GM19239 (cell line): ENCODE results near the gene MSRB1.

ENCODE experiments used
- DNase-seq: peaks from one replicate; pipeline ENCODE4 v3.0.0; 2011; ENCODE audit warnings: low spot score; ENCODE audit not compliant: insufficient read length
- FAIRE-seq: peaks from 2 replicates; lab custom pipeline; 2011; peaks lifted over from hg19 to GRCh38; lab: Jason Lieb, UNC

The MSRB1 gene

DNA sequence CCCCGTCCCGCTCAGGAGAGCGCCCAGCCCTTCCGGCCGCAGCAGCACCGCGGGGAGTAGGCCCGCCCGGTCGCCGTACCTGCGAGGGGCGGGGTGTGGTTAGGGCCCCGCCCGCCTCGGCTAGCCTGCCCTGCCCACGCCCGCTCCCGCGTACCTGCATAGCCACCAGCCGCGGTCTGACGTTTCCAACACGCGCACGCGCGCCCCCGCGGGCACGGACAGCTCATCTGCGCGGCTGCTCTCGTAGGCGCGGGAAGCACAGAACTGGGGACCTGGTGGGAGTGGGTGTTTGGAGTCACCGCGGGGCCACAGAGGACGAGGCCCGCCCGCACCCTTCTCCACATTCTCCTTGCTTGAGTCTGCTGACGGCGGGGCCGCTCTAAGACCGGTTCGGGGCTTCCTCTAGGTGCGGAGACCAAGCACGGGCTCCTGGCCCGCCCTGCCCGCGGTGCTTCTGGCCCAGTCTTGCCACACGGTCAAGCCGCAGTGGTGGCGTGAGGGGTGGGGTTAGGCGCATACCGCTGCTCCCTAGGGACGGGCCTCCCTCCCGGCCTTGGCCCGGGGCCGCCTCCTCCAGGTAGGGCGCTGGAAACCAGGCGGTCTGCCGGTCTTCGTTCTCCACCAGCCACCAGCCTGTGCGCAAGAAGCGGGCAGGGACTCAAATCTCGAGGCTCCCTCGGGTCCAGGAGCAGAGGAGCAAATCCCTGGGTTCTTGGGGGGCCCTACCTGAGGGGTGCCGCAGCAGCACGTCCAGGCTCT, 36.5 kb upstream of the MSRB1 start:
- FAIRE-seq = no peak
- no peak for DNase-seq

DNA sequence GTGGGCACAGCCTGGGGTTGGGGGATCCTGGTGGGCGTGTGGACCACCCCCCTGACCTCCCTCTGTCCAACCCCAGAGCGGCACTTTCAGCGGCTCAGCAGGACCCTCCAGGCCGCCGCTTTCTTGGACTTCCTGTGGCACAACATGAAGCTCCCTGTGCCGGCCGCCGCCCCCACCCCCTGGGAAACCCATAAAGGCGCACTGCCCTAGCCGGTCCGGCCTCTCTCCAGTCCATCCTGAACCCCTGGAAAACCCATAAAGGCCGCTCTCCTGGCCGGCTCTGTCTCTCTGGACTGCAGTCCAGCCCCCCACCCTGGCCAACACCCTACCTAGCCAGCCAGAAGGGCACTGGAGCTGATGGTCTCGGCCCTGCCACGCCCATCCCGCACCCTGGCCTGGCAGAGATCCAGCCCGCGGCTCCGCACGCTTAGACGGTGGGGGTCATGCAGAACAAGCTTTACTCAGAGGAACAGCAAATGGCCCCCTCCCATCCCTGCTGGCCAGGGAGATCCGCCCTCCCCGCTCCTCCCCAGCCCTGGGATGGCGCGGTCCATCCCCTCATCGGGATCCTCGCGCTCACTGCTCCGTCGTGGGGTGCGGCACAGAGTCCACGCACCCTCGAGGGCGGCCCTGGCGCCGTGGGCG, 35.6 kb upstream of the MSRB1 start:
- DNase-seq = no peak
- FAIRE-seq = no peak

DNA sequence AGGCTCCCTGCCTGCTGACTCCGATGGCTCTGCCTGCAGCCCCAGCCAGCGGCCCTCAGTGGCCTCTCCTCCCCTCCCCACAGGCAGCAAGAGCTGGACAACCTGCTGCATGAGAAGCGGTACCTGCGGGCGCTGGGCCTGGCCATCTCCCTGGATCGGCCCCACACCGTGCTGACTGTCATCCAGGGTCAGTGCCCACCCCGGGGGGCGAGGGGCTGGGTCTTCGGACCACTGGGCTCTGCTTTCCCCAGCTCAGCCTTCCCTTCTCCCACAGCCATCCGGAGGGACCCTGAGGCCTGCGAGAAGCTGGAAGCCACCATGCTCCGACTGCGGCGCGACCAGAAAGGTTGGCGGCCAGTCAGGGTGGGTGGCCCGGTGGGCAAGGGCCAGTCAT, 34.9 kb upstream of the MSRB1 start:
- no peak for FAIRE-seq
- no peak for DNase-seq

DNA sequence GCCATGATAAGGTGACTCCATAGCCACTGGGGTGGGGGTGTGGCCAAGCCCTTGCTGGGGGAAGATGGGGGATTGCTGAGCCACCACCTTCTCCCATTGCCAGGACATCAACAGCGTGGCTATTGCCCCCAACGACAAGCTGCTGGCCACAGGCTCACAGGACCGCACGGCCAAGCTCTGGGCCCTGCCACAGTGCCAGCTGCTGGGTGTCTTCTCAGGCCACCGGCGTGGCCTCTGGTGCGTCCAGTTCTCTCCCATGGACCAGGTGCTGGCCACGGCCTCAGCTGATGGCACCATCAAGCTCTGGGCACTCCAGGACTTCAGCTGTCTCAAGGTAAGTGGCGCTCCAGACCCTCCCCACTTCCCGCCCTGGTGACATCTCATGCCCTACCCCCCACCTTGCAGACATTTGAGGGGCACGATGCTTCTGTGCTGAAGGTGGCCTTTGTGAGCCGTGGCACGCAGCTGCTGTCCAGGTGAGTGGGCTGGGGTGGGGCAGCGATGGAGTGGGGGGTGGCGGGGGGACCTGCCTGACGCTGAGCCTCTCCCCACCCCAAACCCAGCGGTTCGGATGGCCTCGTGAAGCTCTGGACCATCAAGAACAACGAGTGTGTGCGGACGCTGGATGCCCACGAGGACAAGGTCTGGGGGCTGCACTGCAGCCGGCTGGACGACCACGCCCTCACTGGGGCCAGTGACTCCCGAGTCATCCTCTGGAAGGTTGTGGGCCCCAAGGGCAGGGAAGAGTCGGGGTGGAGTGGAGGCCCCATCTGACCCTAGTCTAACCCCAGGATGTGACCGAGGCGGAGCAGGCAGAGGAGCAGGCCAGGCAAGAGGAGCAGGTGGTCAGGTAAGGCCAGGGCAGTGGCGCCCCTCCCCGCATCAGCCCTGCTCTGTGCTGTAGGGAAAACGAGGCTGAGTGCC, 34.2 kb upstream of the MSRB1 start:
- FAIRE-seq (no peak), DNase-seq (no peak)

DNA sequence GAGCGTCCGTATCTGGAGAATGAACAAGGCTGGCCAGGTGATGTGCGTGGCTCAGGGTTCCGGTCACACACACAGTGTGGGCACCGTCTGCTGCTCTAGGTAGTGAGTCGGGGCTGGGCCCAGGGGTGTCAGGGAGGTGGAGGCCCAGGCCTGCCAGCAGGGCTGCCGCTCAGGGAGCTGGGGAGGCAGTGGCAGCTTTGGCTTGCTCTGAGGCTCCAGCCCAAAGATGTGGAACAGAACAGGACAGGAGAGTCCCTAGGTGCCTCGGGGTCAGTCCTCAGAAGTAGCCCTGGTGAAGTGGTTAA, 33.2 kb upstream of the MSRB1 start:
- FAIRE-seq = no peak
- DNase-seq = no peak

DNA sequence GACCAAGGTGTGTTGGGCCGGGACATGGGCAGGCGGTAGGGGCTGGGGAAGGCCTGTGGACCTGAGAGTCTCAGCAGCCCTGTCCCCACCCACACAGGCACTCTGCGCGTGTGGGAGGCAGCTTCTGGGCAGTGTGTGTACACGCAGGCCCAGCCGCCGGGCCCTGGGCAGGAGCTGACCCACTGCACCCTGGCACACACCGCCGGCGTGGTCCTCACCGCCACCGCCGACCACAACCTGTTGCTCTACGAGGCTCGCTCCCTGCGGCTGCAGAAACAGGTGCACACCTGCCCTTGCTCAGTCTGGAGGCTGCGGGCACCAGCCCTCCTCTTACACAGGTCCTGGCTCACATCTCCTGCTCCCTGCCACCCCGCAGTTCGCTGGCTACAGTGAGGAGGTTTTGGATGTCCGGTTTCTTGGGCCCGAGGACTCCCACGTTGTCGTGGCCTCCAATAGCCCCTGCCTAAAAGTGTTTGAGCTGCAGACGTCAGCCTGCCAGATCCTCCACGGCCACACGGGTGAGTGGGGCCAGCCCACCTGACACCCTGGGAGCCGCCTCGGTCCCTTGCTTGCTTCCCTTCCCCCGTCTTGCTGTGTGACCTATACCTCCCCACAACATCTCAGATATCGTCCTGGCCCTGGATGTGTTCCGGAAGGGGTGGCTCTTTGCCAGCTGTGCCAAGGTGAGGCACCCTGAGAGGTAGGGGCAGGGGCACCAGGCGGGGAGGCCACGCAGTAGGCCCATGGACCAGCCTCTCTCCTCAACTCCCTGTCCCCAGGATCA, 32.6 kb upstream of the MSRB1 start:
- no peak for DNase-seq
- no peak for FAIRE-seq

DNA sequence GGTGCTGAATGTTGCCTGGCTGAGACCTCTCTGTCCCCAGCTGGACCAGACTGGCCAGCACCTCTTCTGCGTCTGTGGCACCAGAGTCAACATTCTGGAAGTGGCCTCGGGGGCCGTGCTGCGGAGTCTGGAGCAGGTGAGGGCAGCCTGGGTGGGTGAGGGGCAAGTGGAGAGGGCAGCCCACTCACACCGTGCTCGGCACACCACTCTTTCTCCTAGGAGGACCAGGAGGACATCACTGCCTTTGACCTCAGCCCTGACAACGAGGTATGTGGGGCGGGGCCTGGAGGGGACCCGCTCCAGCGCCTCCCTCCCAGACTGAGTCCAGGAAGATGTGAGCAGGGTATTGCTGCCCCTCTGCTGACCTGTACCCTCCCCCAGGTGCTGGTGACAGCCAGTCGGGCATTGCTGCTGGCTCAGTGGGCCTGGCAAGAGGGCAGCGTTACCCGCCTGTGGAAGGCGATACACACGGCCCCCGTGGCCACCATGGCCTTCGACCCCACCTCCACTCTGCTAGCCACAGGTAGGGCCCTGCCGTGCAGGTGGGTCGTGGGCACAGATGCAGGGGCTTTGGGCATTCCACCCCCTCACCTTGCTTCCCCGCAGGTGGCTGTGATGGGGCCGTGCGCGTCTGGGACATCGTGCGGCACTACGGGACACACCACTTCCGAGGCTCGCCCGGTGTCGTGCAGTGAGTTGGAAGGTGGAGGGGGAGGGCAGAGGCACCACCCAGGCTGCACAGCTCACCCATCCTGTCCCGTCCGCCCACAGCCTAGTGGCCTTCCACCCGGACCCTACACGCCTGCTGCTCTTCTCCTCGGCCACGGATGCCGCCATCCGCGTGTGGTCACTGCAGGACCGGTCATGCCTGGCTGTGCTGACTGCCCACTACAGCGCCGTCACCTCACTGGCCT, 31.4 kb upstream of the MSRB1 start:
- FAIRE-seq (no peak), DNase-seq (no peak)

DNA sequence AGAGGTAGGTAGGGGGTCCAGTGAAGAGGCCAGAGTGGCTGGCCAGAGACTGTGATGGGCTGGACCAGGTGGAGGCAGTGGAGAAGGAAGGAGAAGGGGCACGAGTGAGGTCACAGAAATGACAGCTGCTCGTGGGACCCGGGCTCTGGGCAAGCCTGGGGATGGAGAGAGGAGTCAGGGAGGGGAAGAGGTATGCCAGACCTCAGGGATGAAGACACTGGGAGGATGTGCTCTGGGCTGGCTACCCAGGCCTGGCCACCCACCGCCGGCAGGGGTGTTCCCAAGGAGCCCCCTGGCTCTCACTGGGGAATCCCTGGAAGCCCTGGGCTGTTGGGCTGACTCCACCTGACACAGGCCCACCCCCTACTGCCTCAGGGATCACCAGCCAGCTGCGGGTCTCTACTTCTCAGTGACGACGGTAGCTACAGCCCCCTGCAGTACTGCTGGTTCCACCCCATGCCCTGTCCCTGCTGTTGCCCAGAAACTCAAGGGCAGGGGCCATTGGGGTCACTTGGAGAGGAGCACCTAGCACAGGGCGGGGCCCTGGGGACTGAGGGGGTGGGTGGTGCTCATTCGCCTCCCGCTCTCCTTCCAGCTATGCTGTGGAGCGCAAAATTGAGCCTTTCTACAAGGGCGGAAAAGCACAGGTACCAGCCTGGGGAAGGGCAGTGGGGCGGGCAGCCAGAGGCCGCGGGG, 30.6 kb upstream of the MSRB1 start:
- DNase-seq = no peak
- FAIRE-seq = no peak

DNA sequence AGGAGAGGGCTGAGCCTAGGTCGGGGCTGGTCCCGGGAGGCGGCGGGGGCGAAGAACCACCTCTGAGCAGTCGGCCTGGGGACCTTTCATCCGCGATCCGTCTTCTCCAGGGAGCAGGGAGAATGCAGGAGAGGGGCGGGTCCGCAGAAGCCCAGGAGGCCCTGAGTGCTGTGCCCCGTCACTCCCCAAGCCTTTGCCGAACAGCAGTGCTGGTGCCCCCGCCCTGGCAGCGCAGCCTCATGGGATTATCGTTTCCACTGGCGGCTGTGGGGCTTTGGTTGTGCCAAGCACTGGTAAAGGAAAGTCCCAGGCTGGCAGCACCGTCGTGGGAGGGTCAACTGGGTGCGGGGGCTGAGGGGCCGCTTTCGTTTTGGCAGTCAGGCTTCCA, 29.5 kb upstream of the MSRB1 start:
- FAIRE-seq = no peak
- DNase-seq = no peak

DNA sequence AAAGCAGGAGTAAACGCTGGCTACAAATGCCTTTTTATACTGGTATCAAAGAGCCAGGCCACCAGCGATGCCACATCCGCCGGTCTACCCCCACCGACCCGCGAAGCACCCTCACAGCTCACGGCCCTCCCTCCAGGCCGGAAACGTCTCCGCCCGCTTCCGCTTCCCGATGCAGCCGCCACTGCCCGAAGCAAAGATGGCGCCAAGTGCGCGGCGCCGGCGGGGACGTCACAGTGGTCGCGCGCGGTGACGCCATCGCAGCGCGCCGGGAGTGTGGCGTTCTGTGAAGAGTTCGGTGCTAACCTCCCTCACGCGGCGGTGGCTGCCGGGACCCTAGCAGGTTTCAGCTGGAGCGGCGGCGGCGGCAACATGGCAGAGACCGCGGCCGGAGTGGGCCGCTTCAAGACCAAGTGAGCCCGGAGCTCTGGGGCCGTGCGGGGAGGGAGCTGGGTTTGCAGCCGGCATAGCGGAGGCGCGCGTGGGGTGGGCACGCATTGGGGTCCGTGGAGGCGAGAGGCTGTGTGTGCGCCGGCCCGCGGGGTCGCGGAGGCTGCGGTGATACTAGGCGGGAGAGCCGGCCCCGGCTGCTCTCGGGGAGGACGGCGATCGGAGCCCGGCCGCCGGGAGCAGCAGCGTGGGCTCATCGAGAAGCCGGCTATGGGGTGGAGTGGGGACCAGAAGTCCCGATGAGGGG, 28.9 kb upstream of the MSRB1 start, which contains the start of gene TBL3:
TSS of gene TBL3 (plus strand) at position 258 of the 694 bp plus-strand sequence. CDS start at position 370, 112 bp downstream.
- peak; percentile 99 for FAIRE-seq
- DNase-seq = peak; percentile 99

DNA sequence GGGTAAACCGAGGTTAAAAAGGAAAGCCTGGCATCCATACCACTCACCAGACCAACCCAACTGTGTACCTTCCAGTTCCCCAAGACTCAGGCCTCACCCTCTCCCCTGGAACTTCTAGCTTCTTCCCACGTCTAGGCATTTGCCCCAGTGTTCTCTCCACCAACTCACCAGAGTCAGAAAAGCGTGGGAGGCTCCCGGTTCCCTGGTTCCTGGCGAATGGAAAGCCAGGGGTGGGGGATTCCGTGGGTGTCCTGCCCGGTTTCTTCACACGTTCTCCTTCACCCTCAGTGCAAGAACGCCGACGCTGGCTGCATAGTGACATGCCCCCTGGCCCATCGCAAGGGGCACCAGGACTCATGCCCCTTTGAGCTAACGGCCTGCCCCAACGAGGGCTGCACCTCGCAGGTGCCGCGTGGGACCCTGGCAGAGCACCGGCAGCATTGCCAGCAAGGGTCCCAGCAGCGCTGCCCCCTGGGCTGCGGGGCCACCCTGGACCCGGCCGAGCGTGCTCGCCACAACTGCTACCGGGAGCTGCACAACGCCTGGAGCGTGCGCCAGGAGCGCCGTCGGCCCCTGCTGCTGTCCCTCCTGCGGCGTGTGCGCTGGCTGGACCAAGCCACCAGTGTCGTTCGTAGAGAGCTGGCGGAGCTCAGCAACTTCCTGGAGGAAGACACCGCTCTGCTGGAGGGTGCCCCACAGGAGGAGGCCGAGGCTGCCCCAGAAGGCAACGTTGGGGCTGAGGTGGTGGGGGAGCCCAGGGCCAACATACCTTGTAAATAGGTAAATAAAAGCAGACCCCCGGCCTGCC, 25.4 kb upstream of the MSRB1 start:
- DNase-seq (no peak), FAIRE-seq (no peak)

DNA sequence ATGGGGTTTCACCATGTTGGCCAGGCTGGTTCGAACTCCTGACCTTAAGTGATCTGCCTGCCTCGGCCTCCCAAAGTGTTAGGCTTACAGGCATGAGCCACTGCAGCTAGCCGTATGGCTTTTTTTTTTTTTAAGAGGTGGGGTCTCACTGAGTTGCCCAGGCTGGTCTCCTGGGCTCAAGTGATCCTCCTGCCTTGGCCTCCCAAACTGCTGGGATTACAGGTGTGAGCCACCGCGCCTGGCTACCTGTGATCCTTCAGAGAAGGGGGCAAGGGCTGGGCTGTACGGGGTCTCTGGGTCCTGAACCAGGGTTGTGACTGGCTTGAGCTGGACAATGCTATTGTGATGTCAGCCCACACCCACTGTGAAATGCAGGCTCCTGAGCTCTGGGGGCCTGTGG, 23.5 kb upstream of the MSRB1 start, which contains the start of gene RNF151:
TSS of gene RNF151 (plus strand) at position 397 of the 400 bp plus-strand sequence. CDS start 26 bp downstream, outside the sequence.
- no peak for FAIRE-seq
- DNase-seq = no peak

DNA sequence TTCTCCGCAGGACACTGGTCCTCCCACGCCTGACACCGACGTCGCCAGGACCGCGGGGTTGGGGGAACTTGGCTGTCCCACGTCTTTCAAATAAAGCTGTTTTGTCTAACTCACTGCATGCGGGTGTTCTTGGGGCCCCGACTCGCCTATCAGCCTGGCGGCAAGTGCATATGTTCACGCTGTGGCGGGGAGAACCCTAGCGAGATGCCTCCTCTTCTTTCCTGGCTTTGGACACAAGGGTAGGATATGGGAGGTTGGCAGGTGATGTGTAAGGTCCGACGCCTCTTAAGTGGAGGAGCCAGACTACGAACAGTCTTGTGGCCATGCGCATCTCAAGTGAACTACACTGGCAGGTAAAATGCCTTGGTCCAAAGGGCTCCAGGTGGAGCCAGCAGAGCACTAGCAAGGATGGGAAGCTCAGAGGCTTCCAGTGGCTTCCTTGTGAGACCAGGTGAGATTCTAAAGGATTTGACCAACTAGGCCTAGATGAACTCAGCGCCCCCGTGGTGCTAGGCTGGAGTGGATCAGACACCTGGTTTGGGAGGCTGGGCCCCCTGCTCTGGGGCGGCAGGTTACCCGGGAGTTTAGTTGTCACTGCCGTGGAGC, 22.5 kb upstream of the MSRB1 start:
- DNase-seq (no peak), FAIRE-seq (no peak)

DNA sequence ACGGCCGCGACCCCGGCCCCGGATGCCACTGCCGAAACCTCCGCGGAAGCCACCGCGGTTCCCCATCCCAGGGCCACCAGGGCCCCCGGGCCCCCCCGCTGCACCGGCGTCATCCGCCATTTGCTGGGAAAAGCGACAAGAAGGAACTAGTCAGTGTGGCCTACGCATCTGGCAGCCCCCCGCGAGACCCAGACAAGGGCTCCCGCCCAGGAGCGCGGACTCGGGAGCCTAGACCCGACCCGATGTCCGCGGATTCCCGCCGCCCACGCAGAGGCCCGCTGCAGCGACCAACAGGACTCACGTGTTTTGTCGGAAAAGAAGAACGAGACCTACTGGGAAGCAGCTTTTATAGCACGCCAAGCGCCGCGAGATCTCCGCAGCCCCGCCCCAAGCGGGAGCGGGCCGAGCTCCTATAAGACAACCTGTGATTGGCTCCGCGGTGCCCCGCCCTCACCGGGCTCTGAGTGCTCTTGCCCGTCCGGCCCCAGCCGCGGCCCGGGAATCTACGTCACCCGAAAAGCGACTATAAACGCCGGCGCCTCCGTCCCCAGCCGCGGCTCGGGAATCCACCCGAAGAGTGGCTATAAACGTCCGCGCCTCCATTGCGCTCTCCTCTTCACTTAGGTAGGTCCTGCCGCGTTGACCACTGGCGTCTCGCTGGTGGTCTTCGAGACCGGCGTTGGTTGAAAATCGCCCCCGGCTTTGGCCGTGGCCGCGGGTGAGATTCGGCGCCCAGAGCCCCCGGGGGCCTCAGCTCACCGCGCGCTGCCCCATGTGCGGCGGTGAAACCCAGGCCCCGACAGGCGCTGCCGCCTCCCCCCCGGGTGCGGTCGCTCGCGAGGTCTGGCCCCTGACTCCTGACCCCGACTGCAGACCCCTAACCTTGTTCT, 21.8 kb upstream of the MSRB1 start, which contains the start of gene RPS2:
TSS of gene RPS2 (minus strand) at position 321 of the 890 bp plus-strand sequence. CDS start at position 120, 201 bp downstream.
- FAIRE-seq (peak; percentile 91), DNase-seq (peak; percentile 99)

DNA sequence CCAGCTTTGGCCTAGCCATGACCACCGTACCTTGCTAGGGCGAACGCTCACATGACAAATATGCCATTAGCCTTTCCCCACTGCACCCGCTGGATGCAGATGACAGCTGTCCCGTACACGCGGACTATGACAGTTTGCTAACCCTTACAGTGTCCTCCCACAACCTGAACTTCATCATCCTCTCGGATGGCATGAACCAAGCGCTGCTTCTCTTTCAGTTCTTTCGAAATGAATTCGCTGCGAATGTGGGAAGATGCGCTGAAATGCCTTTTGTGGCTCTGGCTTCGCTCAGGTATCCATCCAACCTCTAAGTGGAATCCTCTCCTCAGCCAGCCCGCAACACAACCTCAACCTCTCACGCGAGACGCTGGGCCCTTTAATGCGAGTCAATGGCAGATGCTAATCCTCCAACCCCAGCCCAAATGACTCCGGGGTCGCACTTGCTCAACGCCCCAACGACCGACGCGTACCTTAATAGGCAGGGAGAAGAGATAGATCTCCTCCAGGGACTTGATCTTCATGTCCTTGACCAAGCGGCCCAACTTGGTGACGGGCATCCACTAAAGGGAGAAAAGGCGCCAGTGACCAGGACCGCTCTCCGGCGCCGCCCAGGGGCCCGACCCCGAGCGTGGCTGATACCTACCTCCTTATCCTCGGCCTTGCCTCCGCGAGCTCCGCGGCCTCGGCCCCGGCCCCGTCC, 21.0 kb upstream of the MSRB1 start:
- no peak for DNase-seq
- peak; percentile 11 for FAIRE-seq
